Measurements from ENCODE around the gene APBA2.

GRCh38 chr15:28991236-28992171, 105.7 kb downstream of the APBA2 start:
- TF ChIP-seq JUND (IDR thresholded peaks at IDR 0.05; ENCODE audit: low read depth, low read length) (no peak), POLR2A (IDR thresholded peaks at IDR 0.05; ENCODE audit: low read depth, low read length) (no peak), POLR2AphosphoS5 (IDR thresholded peaks at IDR 0.05; ENCODE audit: low read length) (no peak), HDGF (IDR thresholded peaks at IDR 0.05) (no peak), MAX (IDR thresholded peaks at IDR 0.05; ENCODE audit: low read depth, low read length) (no peak)
